ENCODE measurements around the gene C11orf24. TPM values are rescaled to one million over a fixed set of nuclear protein-coding genes. Genes with fewer than 3 reads are reported as not detected.

The C11orf24 gene
- 10 to 100 TPM; 31.7 to 36.5 TPM for total RNA-seq

GRCh38 chr11:68271781-68272608, at the start of gene C11orf24:
TSS of gene C11orf24 (minus strand) at chr11:68271973. CDS start at chr11:68263767, 8,206 bp downstream.
- ATAC-seq = peak; percentile 94 to 97
- Mint-ChIP-seq H3K27ac (peak within 1 kb of the TSS; percentile 95 to 98), H3K36me3 (peaks cover 9 to 30% of the 10 kb centered on the region in 2 donors)

GRCh38 chr11:68317147-68317785, 45.5 kb upstream of the C11orf24 start:
- Mint-ChIP-seq H3K36me3 (peaks cover 0 to 5% of the 10 kb centered on the region in 2 donors), H3K9me3 (no peaks in the 10 kb centered on the region), H3K27ac (no peak overlapping the region)
- DNase-seq (ENCODE audit: low spot score in 2 of 2) (no peak), ATAC-seq (no peak)

More at GRCh38 chr11:68271781-68272608, at the start of gene C11orf24:
- no peaks in the 10 kb centered on the region for H3K9me3 Mint-ChIP-seq
- DNase-seq (ENCODE audit: low spot score in 2 of 2) = peak; percentile 97

GRCh38 chr11:68315171-68315920, 43.6 kb upstream of the C11orf24 start:
- ATAC-seq = no peak
- H3K27ac Mint-ChIP-seq = peak overlapping the region in 1 of 2 donors; percentile 9
- no peaks in the 10 kb centered on the region for H3K9me3 Mint-ChIP-seq
- H3K36me3 Mint-ChIP-seq = peaks cover 0 to 5% of the 10 kb centered on the region in 2 donors
- no peak for DNase-seq (ENCODE audit: low spot score in 2 of 2)

GRCh38 chr11:68314203-68315170, 42.7 kb upstream of the C11orf24 start:
- Mint-ChIP-seq H3K9me3 (no peaks in the 10 kb centered on the region), H3K27ac (no peak overlapping the region), H3K36me3 (peaks cover 0 to 5% of the 10 kb centered on the region in 2 donors)
- no peak for DNase-seq (ENCODE audit: low spot score in 2 of 2)
- no peak for ATAC-seq

GRCh38 chr11:68313574-68314202, 41.9 kb upstream of the C11orf24 start:
- ATAC-seq (peak; percentile 8 to 23), DNase-seq (ENCODE audit: low spot score in 2 of 2) (no peak)
- H3K9me3 Mint-ChIP-seq = no peaks in the 10 kb centered on the region
- peak overlapping the region; percentile 68 to 86 for H3K27ac Mint-ChIP-seq
- peaks cover 0 to 5% of the 10 kb centered on the region in 2 donors for H3K36me3 Mint-ChIP-seq

GRCh38 chr11:68312780-68313573, 41.2 kb upstream of the C11orf24 start:
- DNase-seq (ENCODE audit: low spot score in 2 of 2) = peak in 1 of 2 donors; percentile 37
- peak; percentile 54 to 58 for ATAC-seq
- peaks cover 0 to 5% of the 10 kb centered on the region in 2 donors for H3K36me3 Mint-ChIP-seq
- no peaks in the 10 kb centered on the region for H3K9me3 Mint-ChIP-seq
- H3K27ac Mint-ChIP-seq = peak overlapping the region; percentile 68 to 86

GRCh38 chr11:68312117-68312779, 40.5 kb upstream of the C11orf24 start, which contains the start of gene LRP5:
TSS of gene LRP5 (plus strand) at chr11:68312591. CDS start at chr11:68312715, 124 bp downstream.
- H3K9me3 Mint-ChIP-seq = no peaks in the 10 kb centered on the region
- peak within 1 kb of the TSS; percentile 68 to 86 for H3K27ac Mint-ChIP-seq
- H3K36me3 Mint-ChIP-seq = peaks cover 0 to 5% of the 10 kb centered on the region in 2 donors
- DNase-seq (ENCODE audit: low spot score in 2 of 2) (no peak), ATAC-seq (peak; percentile 49 to 62)

GRCh38 chr11:68311160-68312116, 39.7 kb upstream of the C11orf24 start:
- peaks cover 0 to 5% of the 10 kb centered on the region in 2 donors for H3K36me3 Mint-ChIP-seq
- H3K27ac Mint-ChIP-seq = no peak overlapping the region
- DNase-seq (ENCODE audit: low spot score in 2 of 2) = no peak

GRCh38 chr11:68309621-68310185, 37.9 kb upstream of the C11orf24 start:
- DNase-seq (ENCODE audit: low spot score in 2 of 2) = no peak
- H3K9me3 Mint-ChIP-seq = no peaks in the 10 kb centered on the region
- no peak overlapping the region for H3K27ac Mint-ChIP-seq
- peaks cover 0 to 5% of the 10 kb centered on the region in 2 donors for H3K36me3 Mint-ChIP-seq
- ATAC-seq = no peak

More at GRCh38 chr11:68311160-68312116, 39.7 kb upstream of the C11orf24 start:
- ATAC-seq = no peak
- no peaks in the 10 kb centered on the region for H3K9me3 Mint-ChIP-seq

GRCh38 chr11:68308068-68308467, 36.3 kb upstream of the C11orf24 start:
- DNase-seq (ENCODE audit: low spot score in 2 of 2) (no peak), ATAC-seq (no peak)
- no peaks in the 10 kb centered on the region for H3K9me3 Mint-ChIP-seq
- H3K27ac Mint-ChIP-seq = no peak overlapping the region
- no peaks in the 10 kb centered on the region for H3K36me3 Mint-ChIP-seq

GRCh38 chr11:68306636-68307035, 34.9 kb upstream of the C11orf24 start:
- DNase-seq (ENCODE audit: low spot score in 2 of 2) (no peak), ATAC-seq (no peak)
- no peak overlapping the region for H3K27ac Mint-ChIP-seq
- H3K9me3 Mint-ChIP-seq = no peaks in the 10 kb centered on the region
- H3K36me3 Mint-ChIP-seq = no peaks in the 10 kb centered on the region

GRCh38 chr11:68303982-68304780, 32.4 kb upstream of the C11orf24 start:
- DNase-seq (ENCODE audit: low spot score in 2 of 2) (no peak), ATAC-seq (no peak)
- peak overlapping the region in 1 of 2 donors; percentile 9 for H3K27ac Mint-ChIP-seq
- H3K36me3 Mint-ChIP-seq = no peaks in the 10 kb centered on the region
- no peaks in the 10 kb centered on the region for H3K9me3 Mint-ChIP-seq
